Measurements from ENCODE around the gene CIRBP. TPM values are rescaled to one million over a fixed set of nuclear protein-coding genes. Genes with fewer than 3 reads are reported as not detected.

Gene CIRBP
- total and polyA plus RNA-seq, 2 of the 13 experiments (the other 11 are each of a cell fraction or from before 2014, with no cell fraction given) = 133 to 140 TPM

- peak; percentile 22 for TF ChIP-seq ZNF18 (CRISPR knock-in tag; IDR thresholded peaks at IDR 0.05; ENCODE audit: insufficient replicate concordance)
- TF ChIP-seq THAP11 (CRISPR knock-in tag; IDR thresholded peaks at IDR 0.05) = peak; percentile 44
- no peak for TF ChIP-seq HNF4A (CRISPR knock-in tag; IDR thresholded peaks at IDR 0.05)
- TF ChIP-seq HNRNPLL (IDR thresholded peaks at IDR 0.05; ENCODE audit: low read depth, low read length, poor library complexity, severe bottlenecking) = peak; percentile 65
- TF ChIP-seq SMYD3 (CRISPR knock-in tag; IDR thresholded peaks at IDR 0.05) = no peak
- 0 out of 2 replicates have a peak, but pooled peaks have one; percentile 11 for TF ChIP-seq ARNT2 (CRISPR knock-in tag; IDR thresholded peaks at IDR 0.05; ENCODE audit: low read depth)
- peak; percentile 7; the same call in 1 of the 2 replicates for TF ChIP-seq ZMYM4 (CRISPR knock-in tag; IDR thresholded peaks at IDR 0.05)
- TF ChIP-seq MXD4 (CRISPR knock-in tag; IDR thresholded peaks at IDR 0.05) = peak; percentile 22
- no peak for TF ChIP-seq SETDB1 (CRISPR knock-in tag; IDR thresholded peaks at IDR 0.05; ENCODE audit: borderline replicate concordance)
- TF ChIP-seq, protein P1, sequence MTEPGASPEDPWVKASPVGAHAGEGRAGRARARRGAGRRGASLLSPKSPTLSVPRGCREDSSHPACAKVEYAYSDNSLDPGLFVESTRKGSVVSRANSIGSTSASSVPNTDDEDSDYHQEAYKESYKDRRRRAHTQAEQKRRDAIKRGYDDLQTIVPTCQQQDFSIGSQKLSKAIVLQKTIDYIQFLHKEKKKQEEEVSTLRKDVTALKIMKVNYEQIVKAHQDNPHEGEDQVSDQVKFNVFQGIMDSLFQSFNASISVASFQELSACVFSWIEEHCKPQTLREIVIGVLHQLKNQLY (CRISPR knock-in tag; IDR thresholded peaks at IDR 0.05) = 0 out of 2 replicates have a peak, but pooled peaks have one; percentile 21
- 0 out of 4 replicates have a peak, but pooled peaks of 1 of the 2 experiments have one; percentile 20 for TF ChIP-seq NR2F1 (CRISPR knock-in tag; IDR thresholded peaks at IDR 0.05)
- peak; percentile 84; the same call in 1 of the 2 replicates for TF ChIP-seq HNRNPL (IDR thresholded peaks at IDR 0.05; ENCODE audit: low read depth, low read length)
- TF ChIP-seq NFYC (CRISPR knock-in tag; IDR thresholded peaks at IDR 0.05) = peak; percentile 21; the same call in 1 of the 2 replicates
- no peak for TF ChIP-seq ASH2L (IDR thresholded peaks at IDR 0.05; ENCODE audit: insufficient read length, low read depth, low read length)
- TF ChIP-seq SP1 (IDR thresholded peaks at IDR 0.05) = no peak
- peak; percentile 90 for TF ChIP-seq SP1 (CRISPR knock-in tag; IDR thresholded peaks at IDR 0.05)
- TF ChIP-seq ZNF598 (CRISPR knock-in tag; IDR thresholded peaks at IDR 0.05; ENCODE audit: borderline replicate concordance) = peak; percentile 54; the same call in 1 of the 2 replicates
- TF ChIP-seq FOXP4 (CRISPR knock-in tag; IDR thresholded peaks at IDR 0.05) = peak; percentile 74
- no peak for TF ChIP-seq SP140L (CRISPR knock-in tag; IDR thresholded peaks at IDR 0.05; ENCODE audit: borderline replicate concordance)
- TF ChIP-seq SMAD3 (CRISPR knock-in tag; IDR thresholded peaks at IDR 0.05) = no peak
- TF ChIP-seq ZNF503 (CRISPR knock-in tag; IDR thresholded peaks at IDR 0.05) = peak; percentile 64; the same call in 1 of the 2 replicates
- no peak for TF ChIP-seq ZNF160 (CRISPR knock-in tag; IDR thresholded peaks at IDR 0.05)
- TF ChIP-seq TMF1 (CRISPR knock-in tag; IDR thresholded peaks at IDR 0.05; ENCODE audit: low read depth) = no peak; the same call in 1 of the 2 replicates
- peak; percentile 72 for TF ChIP-seq ESRRA (CRISPR knock-in tag; IDR thresholded peaks at IDR 0.05; ENCODE audit: low read depth)
Observed at GRCh38 chr19:1266129-1266915, 2.8 kb upstream of the CIRBP start (continued).

Measured in HepG2 (cell line).